H9 (cell line): ENCODE results near the gene SLC26A9. TPM values are rescaled to one million over a fixed set of nuclear protein-coding genes. Genes with fewer than 3 reads are reported as not detected.

Source experiments
- DNase-seq: peaks from one replicate; pipeline ENCODE4 v3.0.0-alpha.2; 2017
- H2AFZ ChIP-seq: one replicate; pipeline ENCODE4 v1.6.1; 2013; ENCODE audit warnings: mild to moderate bottlenecking, low read length, control low read depth, moderate library complexity
- H2AK5ac ChIP-seq: 2 replicates; pipeline ENCODE4 v1.6.1; 2013; ENCODE audit warnings: low read length, control low read depth, mixed read lengths; ENCODE audit not compliant: insufficient read length
- H2BK120ac ChIP-seq: one replicate; pipeline ENCODE4 v1.6.1; 2013; ENCODE audit warnings: low read depth, mild to moderate bottlenecking, low read length, control low read depth, inconsistent platforms; ENCODE audit not compliant: poor library complexity, severe bottlenecking
- H2BK12ac ChIP-seq: 2 replicates; pipeline ENCODE4 v1.6.1; 2013; ENCODE audit warnings: low read length, control low read depth, mixed read lengths, low read depth; ENCODE audit not compliant: insufficient read length
- H2BK15ac ChIP-seq: 2 replicates; pipeline ENCODE4 v1.6.1; 2013; ENCODE audit warnings: low read depth, low read length, control low read depth
- H2BK20ac ChIP-seq: one replicate; pipeline ENCODE4 v1.6.1; 2013; ENCODE audit warnings: low read depth, mild to moderate bottlenecking, low read length, control low read depth, inconsistent platforms; ENCODE audit not compliant: poor library complexity, severe bottlenecking
- H2BK5ac ChIP-seq: 2 replicates; pipeline ENCODE4 v1.6.1; 2013; ENCODE audit warnings: low read length, control low read depth, mixed read lengths; ENCODE audit not compliant: insufficient read length
- H3K14ac ChIP-seq: 2 replicates; pipeline ENCODE4 v1.6.1; 2013; ENCODE audit warnings: low read length, control low read depth; ENCODE audit not compliant: insufficient read depth
- H3K18ac ChIP-seq: 2 replicates; pipeline ENCODE4 v1.6.1; 2013; ENCODE audit warnings: low read depth, mild to moderate bottlenecking, mixed read lengths, low read length, control low read depth; ENCODE audit not compliant: insufficient read length
- H3K23ac ChIP-seq: 2 replicates; pipeline ENCODE4 v1.6.1; 2013; ENCODE audit warnings: low read length, control low read depth, mixed read lengths, low read depth; ENCODE audit not compliant: insufficient read length
- H3K23me2 ChIP-seq: 2 replicates; pipeline ENCODE4 v1.6.1; 2013; ENCODE audit warnings: low read depth, mild to moderate bottlenecking, mixed read lengths, low read length, control low read depth; ENCODE audit not compliant: insufficient read length, poor library complexity, severe bottlenecking
- H3K27ac ChIP-seq: 2 replicates; pipeline ENCODE4 v1.5.1; 2013; ENCODE audit warnings: low read length, control low read depth, mixed read lengths, low read depth; ENCODE audit not compliant: insufficient read length
- H3K27me3 ChIP-seq: 2 replicates; pipeline ENCODE4 v1.6.1; 2013; ENCODE audit warnings: low read length, control low read depth, inconsistent platforms; ENCODE audit not compliant: insufficient read depth
- H3K4ac ChIP-seq: 2 replicates; pipeline ENCODE4 v1.6.1; 2013; ENCODE audit warnings: low read depth, mild to moderate bottlenecking, control low read depth, inconsistent platforms, low read length, moderate library complexity
- H3K4me1 ChIP-seq: 2 replicates; pipeline ENCODE4 v1.6.1; 2013; ENCODE audit warnings: low read length, control low read depth, inconsistent platforms; ENCODE audit not compliant: insufficient read depth
- H3K4me2 ChIP-seq: 2 replicates; pipeline ENCODE4 v1.6.1; 2013; ENCODE audit warnings: low read length, control low read depth, mixed read lengths; ENCODE audit not compliant: insufficient read length, insufficient read depth
- H3K56ac ChIP-seq: 2 replicates; pipeline ENCODE4 v1.6.1; 2013; ENCODE audit warnings: low read depth, mild to moderate bottlenecking, mixed read lengths, low read length, control low read depth; ENCODE audit not compliant: insufficient read length
- H3K79me1 ChIP-seq: 2 replicates; pipeline ENCODE4 v1.6.1; 2013; ENCODE audit warnings: low read depth, mild to moderate bottlenecking, moderate library complexity, low read length, control low read depth, inconsistent platforms; ENCODE audit not compliant: insufficient read depth, poor library complexity, severe bottlenecking
- H3K79me2 ChIP-seq: 2 replicates; pipeline ENCODE4 v1.6.1; 2013; ENCODE audit warnings: low read length, control low read depth, inconsistent platforms; ENCODE audit not compliant: insufficient read depth
- H3K9ac ChIP-seq: 2 replicates; pipeline ENCODE4 v1.6.1; 2013; ENCODE audit warnings: low read length, control low read depth, mixed read lengths; ENCODE audit not compliant: insufficient read length; ENCODE audit errors: extremely low read depth
- H3K9me3 ChIP-seq: one replicate; pipeline ENCODE4 v1.6.1; 2013; ENCODE audit warnings: low read depth, low read length, inconsistent platforms; ENCODE audit not compliant: control insufficient read depth
- H3T11ph ChIP-seq: one replicate; pipeline ENCODE4 v1.6.1; 2013; ENCODE audit warnings: mild to moderate bottlenecking, low read length, control low read depth, inconsistent platforms
- H4K20me1 ChIP-seq: one replicate; pipeline ENCODE4 v1.6.1; 2013; ENCODE audit not compliant: control insufficient read depth, insufficient read length, insufficient read depth
- H4K5ac ChIP-seq: 2 replicates; pipeline ENCODE4 v1.6.1; 2013; ENCODE audit warnings: low read depth, mild to moderate bottlenecking, mixed read lengths, low read length, control low read depth; ENCODE audit not compliant: insufficient read length
- H4K8ac ChIP-seq: replicated peaks from 2 replicates; pipeline ENCODE4 v1.6.1; 2013; ENCODE audit warnings: low read length, control low read depth, mixed read lengths, low read depth; ENCODE audit not compliant: insufficient read length
- H4K91ac ChIP-seq: 2 replicates; pipeline ENCODE4 v1.6.1; 2013; ENCODE audit warnings: low read depth, mild to moderate bottlenecking, moderate library complexity, mixed read lengths, low read length, control low read depth; ENCODE audit not compliant: insufficient read length
- H3K27ac Mint-ChIP-seq, 3 experiments: 2 replicates in 2 of 3; 3 replicates in 1 of 3; pipeline ENCODE4 v1.8.0; 2020 to 2021; ENCODE audit warnings: mixed read lengths in 3 of 3, mild to moderate bottlenecking in 1 of 3, moderate library complexity in 1 of 3
- H3K27me3 Mint-ChIP-seq: 2 replicates; pipeline ENCODE4 v1.8.0; 2021; ENCODE audit warnings: low read depth, mild to moderate bottlenecking, moderate library complexity, mixed read lengths
- H3K36me3 Mint-ChIP-seq, 3 experiments: 2 replicates in 2 of 3; 3 replicates in 1 of 3; pipeline ENCODE4 v1.8.0; 2020 to 2021; ENCODE audit warnings: low read depth in 3 of 3, mixed read lengths in 3 of 3; ENCODE audit not compliant: insufficient read depth in 1 of 3
- H3K4me1 Mint-ChIP-seq, 2 experiments: 2 replicates each; pipeline ENCODE4 v1.8.0; 2020; ENCODE audit warnings: mixed read lengths in 2 of 2
- H3K4me3 Mint-ChIP-seq, 2 experiments: 2 replicates in 1 of 2; 3 replicates in 1 of 2; pipeline ENCODE4 v1.8.0; 2020 to 2021; ENCODE audit warnings: mild to moderate bottlenecking in 2 of 2, mixed read lengths in 2 of 2, moderate library complexity in 1 of 2
- H3K9me3 Mint-ChIP-seq, 2 experiments: 2 replicates in 1 of 2; 3 replicates in 1 of 2; pipeline ENCODE4 v1.8.0; 2020; ENCODE audit warnings: mild to moderate bottlenecking in 2 of 2, mixed read lengths in 2 of 2, moderate library complexity in 1 of 2
- CTCF ChIP-seq: fragments of 200-600 bp; sonication (generic); conservative IDR thresholded peaks from 3 replicates; pipeline ENCODE4 v1.8.0; 2021; ENCODE audit warnings: antibody characterized with exemption, mild to moderate bottlenecking
- WGBS: extraction: QIAGEN DNeasy Blood & Tissue Kit; methylation state at CpG from one replicate; pipeline ENCODE4 v1.1.7; 2013; ENCODE audit warnings: missing lambda C conversion rate, low lambda C conversion rate, mixed read lengths; ENCODE audit not compliant: insufficient read length; ENCODE audit errors: extremely low coverage; 5-methylcytosine and 5-hydroxymethylcytosine counted together
- total RNA-seq: library from RNA; stranded (reverse); gene quantifications from 2 replicates; pipeline ENCODE4 v1.2.1, GENCODE V29; 2021

The SLC26A9 gene
- total RNA-seq, 1 experiment from 2014 or later: not detected

GRCh38 chr1:205949753-205950152 lies 6.5 kb upstream of the SLC26A9 start:
- no peak for TF ChIP-seq CTCF
- H3K9me3 ChIP-seq: no peaks in the 10 kb centered on the region
- no CpG with 5 or more reads among the region's 1 CpG for WGBS
- no peak overlapping the region for H3K56ac ChIP-seq
- Mint-ChIP-seq H3K36me3 (no peaks in the 10 kb centered on the region), H3K27ac (no peak overlapping the region), H3K4me3 (no peak overlapping the region), H3K27me3 (peaks cover 21% of the 10 kb centered on the region), H3K4me1 (peaks cover 17 to 22% of the 10 kb centered on the region in 2 experiments), H3K9me3 (no peaks in the 10 kb centered on the region; a peak in 1 of 5 replicates)
- H2BK12ac ChIP-seq: no peak overlapping the region
- 0 out of 2 replicates have a peak, but pooled peaks cover 6% of the 10 kb centered on the region for H3K4me1 ChIP-seq
- H3K4ac ChIP-seq: no peak overlapping the region
- H3K79me1 ChIP-seq: no peaks in the 10 kb centered on the region
- no peak overlapping the region for H3K14ac ChIP-seq
- no peak overlapping the region for H2BK20ac ChIP-seq
- no peak for DNase-seq
- H3K23me2 ChIP-seq: no peaks in the 10 kb centered on the region
- H2BK5ac ChIP-seq: no peak overlapping the region
- H4K91ac ChIP-seq: no peak overlapping the region
- no peak overlapping the region for H2AFZ ChIP-seq
- H4K20me1 ChIP-seq: no peaks in the 10 kb centered on the region
- H3T11ph ChIP-seq: no peak overlapping the region
- no peak overlapping the region for H2BK15ac ChIP-seq
- no peaks in the 10 kb centered on the region for H3K79me2 ChIP-seq
- H2AK5ac ChIP-seq: no peak overlapping the region
- H3K4me2 ChIP-seq: no peak overlapping the region
- H3K27ac ChIP-seq: no peak overlapping the region
- H3K23ac ChIP-seq: no peak overlapping the region
- H4K8ac ChIP-seq: no peak overlapping the region
- H4K5ac ChIP-seq: no peak overlapping the region
- no peak overlapping the region for H3K18ac ChIP-seq
- no peak overlapping the region for H2BK120ac ChIP-seq
- H3K27me3 ChIP-seq: no peaks in the 10 kb centered on the region
- H3K9ac ChIP-seq: no peak overlapping the region
